HepG2 (cell line): ENCODE measurements around the gene RUVBL2. TPM values are rescaled to one million over a fixed set of nuclear protein-coding genes. Genes with fewer than 3 reads are reported as not detected.
A peak's percentile ranks its signal among the peaks of the same experiment; 100 is the strongest.

Experiments used
- ATF6 ChIP-seq: sonication (generic); formaldehyde crosslinking; conservative IDR thresholded peaks from 2 replicates; pipeline ENCODE4 v1.4.0; 2020; ENCODE audit warnings: missing genetic modification reagents
- ATM ChIP-seq: fragments of 450-650 bp; IDR thresholded peaks from 2 replicates; pipeline ENCODE4 v1.7.1; 2017; ENCODE audit warnings: mild to moderate bottlenecking, borderline replicate concordance
- BATF2 ChIP-seq: sonication (generic); formaldehyde crosslinking; IDR thresholded peaks from 2 replicates; pipeline ENCODE4 v1.8.0; 2022; ENCODE audit warnings: mild to moderate bottlenecking, missing genetic modification reagents, moderate library complexity
- CHD2 ChIP-seq: IDR thresholded peaks from 2 replicates; pipeline ENCODE4 v1.6.1; 2011; ENCODE audit warnings: low read depth, low read length, improper control_type of control experiment
- CREB1 ChIP-seq, 2 experiments: fragments of 450-650 bp in 1 of 2; IDR thresholded peaks; 2 replicates each; pipeline ENCODE4 v1.6.1; 2016 to 2017; ENCODE audit warnings: control low read depth in 1 of 2, mild to moderate bottlenecking in 1 of 2, missing compliant biosample characterization in 1 of 2, missing genetic modification characterization in 1 of 2
- CREB3 ChIP-seq: sonication (generic); formaldehyde crosslinking; IDR thresholded peaks from 2 replicates; pipeline ENCODE4 v1.5.0; 2020; ENCODE audit warnings: missing genetic modification reagents
- ETS1 ChIP-seq: sonication (generic); formaldehyde crosslinking; IDR thresholded peaks from 2 replicates; pipeline ENCODE4 v1.4.0; 2020; ENCODE audit warnings: missing genetic modification reagents
- JUND ChIP-seq: sonication (generic); formaldehyde crosslinking; IDR thresholded peaks from 2 replicates; pipeline ENCODE4 v1.8.0; 2022; ENCODE audit warnings: mild to moderate bottlenecking, missing genetic modification reagents
- MXD4 ChIP-seq: IDR thresholded peaks from 2 replicates; pipeline ENCODE4 v1.6.1; 2016; ENCODE audit warnings: mild to moderate bottlenecking, missing biosample characterization, missing genetic modification reagents
- MXI1 ChIP-seq: IDR thresholded peaks from 3 replicates; pipeline ENCODE4 v1.6.1; 2012; ENCODE audit warnings: low read depth, low read length, inconsistent platforms, borderline replicate concordance
- NR1H2 ChIP-seq: sonication (generic); formaldehyde crosslinking; IDR thresholded peaks from 2 replicates; pipeline ENCODE4 v1.8.1; 2022; ENCODE audit warnings: low read depth, missing genetic modification reagents, borderline replicate concordance
- PRDM10 ChIP-seq: sonication (generic); formaldehyde crosslinking; IDR thresholded peaks from 2 replicates; pipeline ENCODE4 v1.4.0; 2020; ENCODE audit warnings: low read depth, missing genetic modification reagents
- SCMH1 ChIP-seq: sonication (generic); formaldehyde crosslinking; IDR thresholded peaks from 2 replicates; pipeline ENCODE4 v1.9.0; 2021; ENCODE audit warnings: missing genetic modification reagents, mild to moderate bottlenecking, borderline replicate concordance
- XRCC5 ChIP-seq: fragments of 200-400 bp; formaldehyde crosslinking; optimal IDR thresholded peaks from 2 replicates; pipeline ENCODE3; 2017; ENCODE audit warnings: mild to moderate bottlenecking, low read length
- ZFP41 ChIP-seq: sonication (generic); formaldehyde crosslinking; IDR thresholded peaks from 2 replicates; pipeline ENCODE4 v1.4.0; 2020; ENCODE audit warnings: mild to moderate bottlenecking, missing genetic modification reagents, borderline replicate concordance
- ZFYVE20 ChIP-seq: sonication (generic); formaldehyde crosslinking; IDR thresholded peaks from 2 replicates; pipeline ENCODE4 v1.8.0; 2023; ENCODE audit warnings: low read depth, mild to moderate bottlenecking, moderate library complexity, missing genetic modification reagents, borderline replicate concordance
- ZNF121 ChIP-seq: sonication (generic); formaldehyde crosslinking; IDR thresholded peaks from 2 replicates; pipeline ENCODE4 v1.5.0; 2020; ENCODE audit warnings: mild to moderate bottlenecking, missing genetic modification reagents
- ZNF232 ChIP-seq: sonication (generic); formaldehyde crosslinking; IDR thresholded peaks from 2 replicates; pipeline ENCODE4 v1.4.0; 2020; ENCODE audit warnings: missing genetic modification reagents, borderline replicate concordance
- ZNF441 ChIP-seq: sonication (generic); formaldehyde crosslinking; IDR thresholded peaks from 2 replicates; pipeline ENCODE4 v1.7.0; 2021; ENCODE audit warnings: missing genetic modification reagents, borderline replicate concordance
- ZSCAN31 ChIP-seq: sonication (generic); formaldehyde crosslinking; IDR thresholded peaks from 2 replicates; pipeline ENCODE4 v1.5.0; 2020; ENCODE audit warnings: low read depth, mild to moderate bottlenecking, missing genetic modification reagents
- polyA plus RNA-seq, 8 experiments: library from polyadenylated mRNA; depleted of rRNA in 3 of 8; stranded (reverse) in 7 of 8; unstranded in 1 of 8; fragments of >200 nt; fragmentation: Illumina TruSeq in 4 of 8; extraction: Trizol in 4 of 8; gene quantifications; 2 replicates each; pipeline versions ENCODE4 v1.2.1 to v1.2.3, GENCODE V29; 2011 to 2016; ENCODE audit warnings: low read depth in 4 of 8, missing spikeins in 1 of 8, mixed read lengths in 1 of 8; ENCODE audit not compliant: insufficient read depth in 1 of 8
- total RNA-seq, 5 experiments: library from RNA; depleted of rRNA; stranded (reverse); fragments of >200 nt; fragmentation: Illumina TruSeq; extraction: Trizol; gene quantifications; 2 replicates each; pipeline ENCODE4 v1.2.3, GENCODE V29; 2016; ENCODE audit warnings: low read depth in 1 of 5

RUVBL2 gene
- total and polyA plus RNA-seq, 2 of the 13 experiments (the other 11 are each of a cell fraction or from before 2014, with no cell fraction given) = 120 to 122 TPM

- no peak for TF ChIP-seq ZFP41
- peak; percentile 13; the same call in 1 of the 3 replicates for TF ChIP-seq MXI1
- no peak for TF ChIP-seq ZFYVE20 (CRISPR knock-in tag)
- peak; percentile 74; the same call in 1 of the 2 replicates for TF ChIP-seq MXD4 (CRISPR knock-in tag)
- peak; percentile 86 for TF ChIP-seq XRCC5
- TF ChIP-seq CHD2 = no peak; the same call in 1 of the 2 replicates
- peak; percentile 90 for TF ChIP-seq JUND
- TF ChIP-seq ATM = no peak
- peak; percentile 80 for TF ChIP-seq PRDM10 (CRISPR knock-in tag)
- no peak for TF ChIP-seq ETS1 (CRISPR knock-in tag)
- no peak for TF ChIP-seq CREB1 (IDR thresholded peaks at IDR 0.05)
- TF ChIP-seq CREB1 (CRISPR knock-in tag; IDR thresholded peaks at IDR 0.05) = peak; percentile 71; the same call in 1 of the 2 replicates
- TF ChIP-seq SCMH1 (CRISPR knock-in tag) = no peak
- TF ChIP-seq ZNF121 (CRISPR knock-in tag) = no peak
- TF ChIP-seq ZSCAN31 (CRISPR knock-in tag) = peak; percentile 72; the same call in 1 of the 2 replicates
- 0 out of 2 replicates have a peak, but pooled peaks have one; percentile 50 for TF ChIP-seq NR1H2 (CRISPR knock-in tag)
- no peak for TF ChIP-seq ATF6 (CRISPR knock-in tag)
- no peak for TF ChIP-seq BATF2
- TF ChIP-seq ZNF441 (CRISPR knock-in tag) = peak; percentile 11; the same call in 1 of the 2 replicates
- TF ChIP-seq ZNF232 (CRISPR knock-in tag) = no peak
- no peak for TF ChIP-seq CREB3 (CRISPR knock-in tag)
These were observed 30.1 kb upstream of the RUVBL2 start (continued) for GRCh38 chr19:48963371-48964204.
